ENCODE measurements around the gene KIF26A. TPM values are rescaled to one million over a fixed set of nuclear protein-coding genes. Genes with fewer than 3 reads are reported as not detected.

The KIF26A gene
- total RNA-seq, 1 donor: under 0.01 TPM

- TF ChIP-seq CTCF (IDR thresholded peaks at IDR 0.05; ENCODE audit: insufficient read depth, low read length): no peak
- no peak for DNase-seq (ENCODE audit: low read depth)
- no peak overlapping the region for H3K4me3 ChIP-seq (ENCODE audit: low read depth, low read length)
Observed at GRCh38 chr14:104149278-104149595, 10.8 kb downstream of the KIF26A start.

- no peak for DNase-seq (ENCODE audit: low read depth)
- no peak for TF ChIP-seq CTCF (IDR thresholded peaks at IDR 0.05; ENCODE audit: insufficient read depth, low read length)
- H3K4me3 ChIP-seq (ENCODE audit: low read depth, low read length): no peak overlapping the region
Observed at GRCh38 chr14:104149617-104150135, 11.3 kb downstream of the KIF26A start.

GRCh38 chr14:104150136-104151025 is 12.0 kb downstream of the KIF26A start:
- no peak for DNase-seq (ENCODE audit: low read depth)
- no peak overlapping the region for H3K4me3 ChIP-seq (ENCODE audit: low read depth, low read length)
- TF ChIP-seq CTCF (IDR thresholded peaks at IDR 0.05; ENCODE audit: insufficient read depth, low read length): peak; percentile 23

GRCh38 chr14:104151026-104151381 is 12.6 kb downstream of the KIF26A start:
- no peak overlapping the region for H3K4me3 ChIP-seq (ENCODE audit: low read depth, low read length)
- no peak for DNase-seq (ENCODE audit: low read depth)
- no peak for TF ChIP-seq CTCF (IDR thresholded peaks at IDR 0.05; ENCODE audit: insufficient read depth, low read length)

- no peak for TF ChIP-seq CTCF (IDR thresholded peaks at IDR 0.05; ENCODE audit: insufficient read depth, low read length)
- no peak for DNase-seq (ENCODE audit: low read depth)
- H3K4me3 ChIP-seq (ENCODE audit: low read depth, low read length): no peak overlapping the region
Observed at GRCh38 chr14:104151566-104152245, 13.3 kb downstream of the KIF26A start.

GRCh38 chr14:104152246-104152575 is 13.8 kb downstream of the KIF26A start:
- no peak overlapping the region for H3K4me3 ChIP-seq (ENCODE audit: low read depth, low read length)
- DNase-seq (ENCODE audit: low read depth): no peak
- no peak for TF ChIP-seq CTCF (IDR thresholded peaks at IDR 0.05; ENCODE audit: insufficient read depth, low read length)
